ENCODE data around the gene COL4A6. TPM values are rescaled to one million over a fixed set of nuclear protein-coding genes. Genes with fewer than 3 reads are reported as not detected.

The COL4A6 gene
- total and polyA plus RNA-seq, 10 donors: 0.15 to 4.8 (median 0.84) TPM

DNA sequence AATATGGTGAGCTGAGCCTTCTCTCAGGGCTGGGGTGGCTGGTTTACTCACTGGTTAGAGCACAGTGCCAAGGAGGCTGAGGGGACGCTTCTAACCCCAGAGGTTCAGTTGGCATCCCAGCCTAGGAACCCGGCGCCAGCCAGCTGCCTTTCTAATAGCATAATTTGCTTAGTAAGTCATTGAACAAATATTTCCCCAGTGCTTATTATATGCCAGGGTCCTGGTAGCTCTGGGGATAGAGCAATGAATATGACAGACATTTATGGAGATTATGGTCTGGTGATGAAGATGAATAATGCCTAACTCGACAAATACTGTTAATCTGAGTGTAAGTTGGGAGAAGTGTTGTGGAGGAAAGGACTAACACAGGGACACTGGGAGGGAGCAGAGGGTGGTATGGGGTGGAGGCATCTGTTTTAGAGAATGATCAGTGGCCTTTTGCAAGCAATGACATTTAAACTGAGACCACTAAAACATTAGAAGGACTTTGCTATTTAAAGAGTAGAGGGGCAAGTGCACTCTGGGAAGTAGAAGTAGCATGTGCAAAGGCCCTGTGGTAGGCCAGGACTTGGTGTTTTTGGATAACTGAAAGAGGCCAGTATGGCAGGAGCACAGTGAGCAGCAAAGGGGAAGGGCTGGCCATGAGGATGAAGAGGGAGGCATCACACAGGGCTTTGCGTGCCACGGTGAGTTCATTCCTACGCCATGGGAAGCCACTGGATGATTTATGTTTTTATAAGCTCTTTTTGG lies 274.7 kb downstream of the COL4A6 start:
- H3K27me3 ChIP-seq (replicated peaks in 1 of 7): no peaks in the 10 kb centered on the region

DNA sequence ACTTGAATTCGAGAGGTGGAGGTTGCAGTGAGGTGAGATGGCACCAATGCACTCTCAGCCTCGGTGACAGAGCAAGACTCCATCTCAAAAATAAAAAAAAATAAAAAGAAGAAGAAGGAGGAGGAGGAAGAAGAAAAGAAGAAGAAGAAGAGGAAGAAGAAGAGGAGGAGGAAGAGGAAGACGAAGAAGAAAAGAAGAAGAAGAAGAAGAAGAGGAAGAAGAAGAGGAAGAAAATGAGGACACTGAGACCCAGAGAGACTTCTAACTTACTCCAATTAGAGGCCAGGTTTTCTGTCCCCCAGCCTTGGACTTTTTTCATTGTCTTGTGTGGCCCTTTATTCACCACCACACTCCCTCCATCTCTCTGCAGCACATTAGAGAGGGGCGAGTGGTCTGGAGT lies 276.0 kb downstream of the COL4A6 start:
- H3K9me3 ChIP-seq: no peaks in the 10 kb centered on the region
- H3K27ac ChIP-seq: no peak overlapping the region
- no peaks in the 10 kb centered on the region for H3K4me1 ChIP-seq
- no peak for DNase-seq
- WGBS, 5 donors: 64 to 91% (median 75%) methylated on average over 4 of the region's 4 CpGs
- TF ChIP-seq, protein P1, sequence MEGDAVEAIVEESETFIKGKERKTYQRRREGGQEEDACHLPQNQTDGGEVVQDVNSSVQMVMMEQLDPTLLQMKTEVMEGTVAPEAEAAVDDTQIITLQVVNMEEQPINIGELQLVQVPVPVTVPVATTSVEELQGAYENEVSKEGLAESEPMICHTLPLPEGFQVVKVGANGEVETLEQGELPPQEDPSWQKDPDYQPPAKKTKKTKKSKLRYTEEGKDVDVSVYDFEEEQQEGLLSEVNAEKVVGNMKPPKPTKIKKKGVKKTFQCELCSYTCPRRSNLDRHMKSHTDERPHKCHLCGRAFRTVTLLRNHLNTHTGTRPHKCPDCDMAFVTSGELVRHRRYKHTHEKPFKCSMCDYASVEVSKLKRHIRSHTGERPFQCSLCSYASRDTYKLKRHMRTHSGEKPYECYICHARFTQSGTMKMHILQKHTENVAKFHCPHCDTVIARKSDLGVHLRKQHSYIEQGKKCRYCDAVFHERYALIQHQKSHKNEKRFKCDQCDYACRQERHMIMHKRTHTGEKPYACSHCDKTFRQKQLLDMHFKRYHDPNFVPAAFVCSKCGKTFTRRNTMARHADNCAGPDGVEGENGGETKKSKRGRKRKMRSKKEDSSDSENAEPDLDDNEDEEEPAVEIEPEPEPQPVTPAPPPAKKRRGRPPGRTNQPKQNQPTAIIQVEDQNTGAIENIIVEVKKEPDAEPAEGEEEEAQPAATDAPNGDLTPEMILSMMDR (IDR thresholded peaks at IDR 0.05 in 8 of 11, conservative IDR thresholded peaks at IDR 0.05 in 3 of 11): no peak
- intact Hi-C loops (cut with DNase I; ENCODE audit: low total_unique reads): no loop called here
- no peaks in the 10 kb centered on the region for H3K27me3 ChIP-seq (replicated peaks in 1 of 7)
- no peak overlapping the region for H3K4me3 ChIP-seq
- H3K36me3 ChIP-seq: no peaks in the 10 kb centered on the region

More for the DNA sequence above, 274.7 kb downstream of the COL4A6 start:
- H3K9me3 ChIP-seq: no peaks in the 10 kb centered on the region
- H3K36me3 ChIP-seq: no peaks in the 10 kb centered on the region
- no peak overlapping the region for H3K27ac ChIP-seq
- intact Hi-C loops (cut with DNase I; ENCODE audit: low total_unique reads): no loop called here
- no peak overlapping the region for H3K4me3 ChIP-seq
- no peaks in the 10 kb centered on the region for H3K4me1 ChIP-seq
- no peak for DNase-seq
- WGBS, 5 donors: 82 to 98% (median 88%) methylated on average over 4 to 7 of the region's 7 CpGs
- TF ChIP-seq, protein P1 (IDR thresholded peaks at IDR 0.05 in 8 of 11, conservative IDR thresholded peaks at IDR 0.05 in 3 of 11): no peak
- TF ChIP-seq POLR2A (IDR thresholded peaks at IDR 0.05): no peak
- no peak for TF ChIP-seq POLR2AphosphoS5 (IDR thresholded peaks at IDR 0.05)

DNA sequence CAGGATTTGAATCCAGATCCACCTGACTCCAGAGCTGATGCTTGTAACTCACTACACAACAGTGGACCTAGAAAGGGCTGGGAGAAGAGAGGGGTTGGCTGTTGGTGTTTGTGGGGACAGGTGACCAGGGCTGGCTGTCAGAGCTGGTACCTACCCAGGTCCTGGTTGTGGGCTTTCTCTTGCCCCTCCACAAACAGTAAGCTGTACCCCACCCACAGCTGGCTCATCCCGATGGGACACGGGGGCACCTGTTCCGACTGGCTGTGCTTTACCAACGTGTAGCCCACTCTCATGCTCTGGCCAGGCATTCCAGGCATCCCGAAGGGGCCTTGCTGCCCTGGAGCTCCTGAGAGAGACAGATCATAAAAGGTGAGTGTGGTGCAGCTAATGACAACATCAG lies 277.9 kb downstream of the COL4A6 start:
- TF ChIP-seq POLR2A (IDR thresholded peaks at IDR 0.05): no peak
- TF ChIP-seq POLR2AphosphoS5 (IDR thresholded peaks at IDR 0.05): no peak
- H3K4me1 ChIP-seq: no peaks in the 10 kb centered on the region
- WGBS, 5 donors: 62 to 89% (median 83%) methylated on average over 1 to 5 of the region's 5 CpGs

DNA sequence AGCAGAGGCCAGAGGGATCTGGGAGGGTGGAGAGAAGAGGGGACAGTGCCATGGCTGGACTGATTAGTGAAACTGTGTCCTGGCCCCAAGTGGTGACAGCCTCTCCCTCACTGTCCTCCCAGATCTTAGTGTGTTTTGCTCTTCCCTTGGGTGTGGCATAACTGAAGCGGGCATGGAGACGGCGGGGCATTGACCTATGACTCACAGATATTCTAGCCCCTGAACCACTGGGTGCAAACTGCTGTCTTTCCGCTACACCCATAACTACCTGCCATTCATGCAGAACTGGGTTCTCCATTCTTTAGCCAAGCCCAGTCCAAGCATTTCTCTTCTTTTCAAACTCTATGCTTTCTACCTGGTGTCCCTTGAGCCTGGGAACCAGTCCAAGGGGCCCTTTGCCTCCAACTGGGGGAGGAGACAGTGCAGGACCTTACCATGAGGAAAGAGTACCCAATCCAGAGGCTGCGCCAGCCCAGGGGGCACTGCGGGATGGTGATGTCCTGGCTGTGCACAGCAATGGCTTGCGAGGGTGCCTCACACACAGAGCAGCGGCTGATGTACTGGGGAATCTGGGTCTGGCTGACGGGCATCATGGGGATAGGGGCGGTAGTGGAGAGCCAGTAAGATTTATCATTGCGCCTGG lies 279.1 kb downstream of the COL4A6 start:
- no peak for DNase-seq
- no peaks in the 10 kb centered on the region for H3K4me1 ChIP-seq
- H3K27me3 ChIP-seq (replicated peaks in 1 of 7): no peaks in the 10 kb centered on the region
- 83 to 97% (median 93%) methylated on average over 6 to 11 of the region's 11 CpGs for WGBS, 5 donors
- peaks cover 0 to 23% (median 0%) of the 10 kb centered on the region in 6 donors for H3K36me3 ChIP-seq
- no peaks in the 10 kb centered on the region for H3K9me3 ChIP-seq
- TF ChIP-seq, protein P1 (IDR thresholded peaks at IDR 0.05 in 8 of 11, conservative IDR thresholded peaks at IDR 0.05 in 3 of 11): no peak
- no peak for TF ChIP-seq POLR2A (IDR thresholded peaks at IDR 0.05)
- no peak for TF ChIP-seq POLR2AphosphoS5 (IDR thresholded peaks at IDR 0.05)
- H3K4me3 ChIP-seq: no peak overlapping the region
- H3K27ac ChIP-seq: no peak overlapping the region
- intact Hi-C loops (cut with DNase I; ENCODE audit: low total_unique reads): no loop called here

More for the DNA sequence above, 277.9 kb downstream of the COL4A6 start:
- no peaks in the 10 kb centered on the region for H3K27me3 ChIP-seq (replicated peaks in 1 of 7)
- H3K36me3 ChIP-seq: peaks cover 0 to 13% (median 0%) of the 10 kb centered on the region in 6 donors
- no peak overlapping the region for H3K4me3 ChIP-seq
- intact Hi-C loops (cut with DNase I; ENCODE audit: low total_unique reads): no loop called here
- H3K9me3 ChIP-seq: no peaks in the 10 kb centered on the region
- DNase-seq: no peak
- no peak overlapping the region for H3K27ac ChIP-seq
